Gastroesophageal sphincter (tissue), 4 donors: ENCODE measurements around the gene RAB38. TPM values are rescaled to one million over a fixed set of nuclear protein-coding genes. Genes with fewer than 3 reads are reported as not detected.

ENCODE experiments used
- ATAC-seq: fragments of 150-250 bp; one replicate; pipeline ENCODE4 v1.9.1; 2016; ENCODE audit warnings: mild to moderate bottlenecking, moderate library complexity
- H3K27ac ChIP-seq, 4 donors: fragments of 200-600 bp; sonication (generic) in 3 of 4; 1 replicate in 3 of 4; 2 replicates in 1 of 4; pipeline ENCODE4 v1.5.1; 2016 to 2019
- H3K27me3 ChIP-seq: fragments of 200-600 bp; sonication (generic); one replicate; pipeline ENCODE4 v1.5.1; 2019
- H3K36me3 ChIP-seq, 2 donors: fragments of 200-600 bp; sonication (generic); one replicate each; pipeline ENCODE4 v1.5.1; 2019; ENCODE audit warnings: control low read depth in 1 of 2
- H3K4me1 ChIP-seq, 3 donors: fragments of 200-600 bp; sonication (generic); 1 replicate in 2 of 3; 2 replicates in 1 of 3; pipeline ENCODE4 v1.5.1; 2016 to 2019; ENCODE audit warnings: control low read depth in 2 of 3
- H3K4me3 ChIP-seq, 2 donors: fragments of 200-600 bp; sonication (generic); one replicate each; pipeline ENCODE4 v1.5.1; 2019; ENCODE audit warnings: mild to moderate bottlenecking in 1 of 2, moderate library complexity in 1 of 2
- H3K9me3 ChIP-seq, 3 donors: fragments of 200-600 bp; sonication (generic); one replicate each; pipeline ENCODE4 v1.5.1; 2017 to 2019; ENCODE audit warnings: control low read depth in 2 of 3
- EP300 ChIP-seq: sonication (generic); formaldehyde crosslinking; IDR thresholded peaks from one replicate; pipeline ENCODE4 v1.6.1; 2017; ENCODE audit warnings: antibody characterized with exemption, mild to moderate bottlenecking
- POLR2A ChIP-seq, 2 donors: fragments of 450-650 bp; IDR thresholded peaks; one replicate each; pipeline ENCODE4 v1.6.1; 2017; ENCODE audit warnings: antibody characterized with exemption in 2 of 2, mild to moderate bottlenecking in 2 of 2, moderate library complexity in 1 of 2
- POLR2AphosphoS5 ChIP-seq: sonication (generic); formaldehyde crosslinking; IDR thresholded peaks from one replicate; pipeline ENCODE4 v1.6.1; 2017; ENCODE audit warnings: antibody characterized with exemption
- WGBS, 2 donors: methylation state at CpG; one replicate each; pipeline ENCODE4 v1.1.5; 2018; ENCODE audit warnings: low coverage in 1 of 2; 5-methylcytosine and 5-hydroxymethylcytosine counted together
- total RNA-seq, 4 donors: library from RNA; depleted of rRNA; stranded (reverse); fragments of >200 nt; gene quantifications; one replicate each; pipeline ENCODE4 v1.1.0, GENCODE V29; 2016
- TF ChIP-seq, protein P1 (sequence below), 4 experiments: fragments of 200-600 bp in 2 of 4; fragments of 450-650 bp in 2 of 4; sonication (generic) in 1 of 4; IDR thresholded peaks; one replicate each; pipeline ENCODE4 v1.5.1; 2017 to 2019; ENCODE audit warnings: antibody characterized with exemption in 4 of 4, mild to moderate bottlenecking in 2 of 4, moderate library complexity in 2 of 4

Gene RAB38
- total RNA-seq, 4 donors from 2014 or later, result 1.2 to 4.6 (median 1.6) TPM; not detected in 1

GRCh38 chr11:88194990-88195389 lies 19.7 kb upstream of the RAB38 start:
- Histone ChIP-seq H3K9me3 (peaks cover 0 to 28% (median 0%) of the 10 kb centered on the region in 3 donors), H3K27ac (no peak overlapping the region), H3K4me1 (no peaks in the 10 kb centered on the region), H3K4me3 (no peak overlapping the region), H3K27me3 (no peaks in the 10 kb centered on the region), H3K36me3 (no peaks in the 10 kb centered on the region)
- TF ChIP-seq, protein P1, sequence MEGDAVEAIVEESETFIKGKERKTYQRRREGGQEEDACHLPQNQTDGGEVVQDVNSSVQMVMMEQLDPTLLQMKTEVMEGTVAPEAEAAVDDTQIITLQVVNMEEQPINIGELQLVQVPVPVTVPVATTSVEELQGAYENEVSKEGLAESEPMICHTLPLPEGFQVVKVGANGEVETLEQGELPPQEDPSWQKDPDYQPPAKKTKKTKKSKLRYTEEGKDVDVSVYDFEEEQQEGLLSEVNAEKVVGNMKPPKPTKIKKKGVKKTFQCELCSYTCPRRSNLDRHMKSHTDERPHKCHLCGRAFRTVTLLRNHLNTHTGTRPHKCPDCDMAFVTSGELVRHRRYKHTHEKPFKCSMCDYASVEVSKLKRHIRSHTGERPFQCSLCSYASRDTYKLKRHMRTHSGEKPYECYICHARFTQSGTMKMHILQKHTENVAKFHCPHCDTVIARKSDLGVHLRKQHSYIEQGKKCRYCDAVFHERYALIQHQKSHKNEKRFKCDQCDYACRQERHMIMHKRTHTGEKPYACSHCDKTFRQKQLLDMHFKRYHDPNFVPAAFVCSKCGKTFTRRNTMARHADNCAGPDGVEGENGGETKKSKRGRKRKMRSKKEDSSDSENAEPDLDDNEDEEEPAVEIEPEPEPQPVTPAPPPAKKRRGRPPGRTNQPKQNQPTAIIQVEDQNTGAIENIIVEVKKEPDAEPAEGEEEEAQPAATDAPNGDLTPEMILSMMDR (IDR thresholded peaks at IDR 0.05), result no peak
- TF ChIP-seq EP300 (no peak), POLR2AphosphoS5 (no peak), POLR2A (IDR thresholded peaks at IDR 0.05) (no peak)
- ATAC-seq, result no peak
- WGBS, 2 donors, result 43 to 100% methylated on average over 1 of the region's 1 CpG

DNA sequence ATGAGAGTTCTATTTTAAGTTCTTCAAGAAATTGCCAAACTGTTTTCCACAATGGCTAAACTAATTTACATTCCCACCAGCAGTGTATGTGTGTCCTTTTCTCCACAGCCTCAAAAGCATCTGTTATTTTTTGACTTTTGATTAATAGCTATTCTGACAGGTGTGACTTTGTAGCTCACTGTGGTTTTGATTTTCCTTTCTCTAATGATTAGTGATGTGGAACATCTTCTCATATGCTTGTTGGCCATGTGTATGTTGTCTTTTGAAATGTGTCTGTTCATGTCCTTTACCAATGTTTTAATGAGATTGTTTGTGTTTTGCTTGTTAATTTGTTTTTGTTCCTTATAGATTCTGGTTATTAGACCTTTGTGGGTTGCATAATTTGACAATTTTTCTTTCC lies 18.0 kb upstream of the RAB38 start:
- Histone ChIP-seq H3K27me3 (no peaks in the 10 kb centered on the region), H3K4me3 (no peak overlapping the region), H3K9me3 (peaks cover 0 to 28% (median 0%) of the 10 kb centered on the region in 3 donors), H3K27ac (no peak overlapping the region), H3K4me1 (no peaks in the 10 kb centered on the region), H3K36me3 (no peaks in the 10 kb centered on the region)
- no peak for ATAC-seq
- TF ChIP-seq EP300 (no peak), POLR2A (IDR thresholded peaks at IDR 0.05) (no peak)
- TF ChIP-seq, protein P1 (IDR thresholded peaks at IDR 0.05), result no peak

DNA sequence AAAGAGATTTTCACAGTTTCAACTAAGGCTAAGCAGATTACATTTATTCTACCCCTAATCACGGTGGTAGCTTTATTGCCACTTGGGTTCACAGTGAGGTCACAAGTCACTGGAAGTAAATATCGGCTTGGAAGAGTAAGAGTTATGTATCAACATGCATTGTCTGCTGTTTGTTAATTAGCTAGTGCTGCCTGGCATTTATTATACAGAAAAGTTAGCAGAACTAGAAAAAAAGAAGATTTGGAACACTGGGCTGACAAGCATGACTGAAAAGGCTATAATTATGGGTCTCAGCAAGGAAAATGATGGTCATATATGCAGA lies 13.7 kb upstream of the RAB38 start:
- TF ChIP-seq POLR2AphosphoS5 (no peak), EP300 (no peak), POLR2A (IDR thresholded peaks at IDR 0.05) (no peak)
- TF ChIP-seq, protein P1 (IDR thresholded peaks at IDR 0.05), result no peak
- Histone ChIP-seq H3K27me3 (no peaks in the 10 kb centered on the region), H3K27ac (no peak overlapping the region), H3K4me1 (no peaks in the 10 kb centered on the region), H3K4me3 (no peak overlapping the region), H3K9me3 (no peaks in the 10 kb centered on the region), H3K36me3 (no peaks in the 10 kb centered on the region)
- 15 to 38% methylated on average over 2 of the region's 2 CpGs for WGBS, 2 donors
- ATAC-seq, result no peak

GRCh38 chr11:88188251-88188931 lies 13.1 kb upstream of the RAB38 start:
- Histone ChIP-seq H3K36me3 (no peaks in the 10 kb centered on the region), H3K27me3 (no peaks in the 10 kb centered on the region), H3K27ac (no peak overlapping the region), H3K4me3 (no peak overlapping the region), H3K4me1 (no peaks in the 10 kb centered on the region), H3K9me3 (no peaks in the 10 kb centered on the region)
- ATAC-seq, result no peak
- TF ChIP-seq, protein P1 (IDR thresholded peaks at IDR 0.05), result no peak
- TF ChIP-seq POLR2AphosphoS5 (no peak), EP300 (no peak), POLR2A (IDR thresholded peaks at IDR 0.05) (no peak)
- 34 to 35% methylated on average over 3 of the region's 3 CpGs for WGBS, 2 donors

GRCh38 chr11:88183233-88183632 lies 8.0 kb upstream of the RAB38 start:
- ATAC-seq, result no peak
- Histone ChIP-seq H3K36me3 (no peaks in the 10 kb centered on the region), H3K27ac (no peak overlapping the region), H3K4me3 (no peak overlapping the region), H3K4me1 (no peaks in the 10 kb centered on the region), H3K9me3 (no peaks in the 10 kb centered on the region), H3K27me3 (no peaks in the 10 kb centered on the region)
- 96 to 100% methylated on average over 3 of the region's 3 CpGs for WGBS, 2 donors
- TF ChIP-seq POLR2AphosphoS5, result no peak
- TF ChIP-seq, protein P1 (IDR thresholded peaks at IDR 0.05), result no peak
- TF ChIP-seq POLR2A (IDR thresholded peaks at IDR 0.05), result no peak
- no peak for TF ChIP-seq EP300
